NCI-H2196 (cell line): ENCODE data around the gene NRXN3.

Experiments used
- DNase-seq: peaks from one replicate; lab custom pipeline; 2025; ENCODE audit not compliant: unreplicated experiment; lab: John Stamatoyannopoulos, UW

Gene NRXN3

GRCh38 chr14:79487632-79488031 lies 1317.5 kb downstream of the NRXN3 start:
- no peak for DNase-seq

DNA sequence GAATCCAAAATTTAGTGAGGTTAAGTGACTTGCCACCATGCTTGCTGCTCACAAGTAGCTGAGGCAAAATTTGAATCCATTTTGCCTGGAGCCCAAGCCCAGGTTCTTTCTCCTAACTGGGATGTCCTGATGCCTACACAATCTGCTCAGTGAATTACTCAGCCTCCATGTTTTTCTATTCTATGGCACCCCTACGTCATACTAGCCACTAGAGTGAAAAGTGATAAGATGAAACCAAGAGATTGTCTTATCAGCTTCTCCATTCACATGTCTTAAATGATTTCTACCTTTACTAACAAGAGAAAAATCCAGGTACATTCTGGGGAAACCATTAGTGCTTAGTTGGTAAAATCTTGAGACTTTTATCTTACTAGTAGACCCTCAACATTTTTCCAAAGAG lies 1321.0 kb downstream of the NRXN3 start:
- DNase-seq, result no peak

DNA sequence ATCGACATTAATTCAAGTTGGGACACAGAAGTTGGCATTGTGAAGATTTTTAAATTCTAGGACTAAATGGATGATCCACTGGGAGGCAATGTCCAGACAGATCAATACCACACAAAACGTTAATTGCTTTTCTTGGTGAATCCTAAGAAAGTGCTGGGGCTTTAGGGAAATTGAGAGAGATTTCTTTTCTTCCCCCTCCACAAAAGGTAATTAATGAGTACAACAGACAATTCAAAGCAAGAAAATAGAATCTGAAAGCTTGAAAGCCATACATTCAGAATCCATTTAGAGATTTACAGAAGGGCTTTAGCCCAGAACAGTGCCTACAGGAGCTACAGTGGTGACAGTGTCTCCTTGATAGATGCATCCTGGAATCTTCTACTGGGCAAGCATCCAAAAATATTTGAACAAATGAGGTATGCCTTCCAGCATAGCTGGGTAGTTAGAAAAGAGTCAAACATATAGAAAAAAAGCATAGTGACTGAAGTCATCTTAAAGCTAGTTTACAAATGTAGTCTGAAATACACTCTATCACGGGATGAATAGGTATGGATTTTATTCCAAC lies 1323.0 kb downstream of the NRXN3 start:
- DNase-seq, result no peak

GRCh38 chr14:79496701-79497100 lies 1326.5 kb downstream of the NRXN3 start:
- no peak for DNase-seq

GRCh38 chr14:79500489-79500888 lies 1330.3 kb downstream of the NRXN3 start:
- DNase-seq, result no peak

GRCh38 chr14:79502136-79502750 lies 1332.1 kb downstream of the NRXN3 start:
- DNase-seq, result no peak

GRCh38 chr14:79502751-79503148 lies 1332.6 kb downstream of the NRXN3 start:
- no peak for DNase-seq

GRCh38 chr14:79510659-79511058 lies 1340.5 kb downstream of the NRXN3 start:
- DNase-seq, result no peak

DNA sequence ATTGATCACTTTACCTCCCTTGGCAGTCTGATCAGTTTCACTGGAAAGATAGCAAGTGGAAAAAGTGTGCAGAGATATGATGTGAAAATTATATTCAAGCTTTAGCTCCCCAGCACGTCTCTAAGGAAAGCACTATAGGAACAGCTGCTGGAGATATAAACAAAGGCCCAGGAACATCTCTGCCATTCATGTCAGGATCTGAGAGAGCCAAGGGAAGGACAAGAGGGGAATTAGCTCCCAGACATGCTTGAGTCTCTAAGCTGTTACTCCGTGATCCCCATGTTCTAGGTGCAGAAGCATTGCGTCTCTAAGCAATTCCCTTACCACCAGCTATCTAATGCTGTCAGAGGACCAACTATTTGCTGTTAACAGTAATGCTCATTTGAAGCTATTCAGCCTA lies 1341.0 kb downstream of the NRXN3 start:
- DNase-seq, result no peak

DNA sequence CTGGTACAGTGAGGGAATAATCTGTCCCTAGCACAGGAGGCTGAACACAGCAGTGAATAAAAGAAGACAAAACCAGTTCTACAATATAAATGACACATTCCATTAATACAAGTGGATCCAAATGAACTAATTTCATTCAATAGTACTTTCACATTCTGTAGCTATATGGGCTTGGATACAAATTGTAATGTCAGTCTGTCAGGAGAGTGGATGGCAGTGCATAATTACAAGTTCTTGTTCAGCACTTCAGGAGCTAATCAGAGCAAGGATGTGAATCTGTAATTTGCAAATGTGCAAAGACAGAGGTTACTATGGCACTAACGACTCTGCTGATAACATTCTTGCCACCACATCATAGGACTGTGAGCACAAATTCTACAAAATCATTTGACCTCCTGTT lies 1343.3 kb downstream of the NRXN3 start:
- DNase-seq, result no peak

DNA sequence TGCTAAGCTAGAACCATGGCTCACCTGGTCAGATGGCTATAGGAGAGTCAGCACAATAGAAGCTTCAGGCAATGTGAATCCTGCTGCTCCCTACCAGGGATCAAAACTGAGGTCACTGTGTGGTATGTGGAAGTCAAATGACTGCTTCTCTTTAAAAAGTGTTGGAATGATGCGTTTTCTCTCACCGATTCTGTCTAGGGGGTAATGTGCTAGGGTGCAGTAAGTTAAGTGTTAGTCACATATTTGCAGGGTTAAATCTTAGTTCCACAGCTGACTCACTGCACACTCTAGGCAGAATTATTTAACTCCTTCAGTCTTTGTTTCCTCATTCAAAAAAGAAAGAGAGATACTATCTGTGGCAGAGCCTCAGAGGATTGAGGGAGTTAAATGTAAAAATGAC lies 1344.5 kb downstream of the NRXN3 start:
- no peak for DNase-seq

- no peak for DNase-seq
Observed at GRCh38 chr14:79515158-79515557, 1345.0 kb downstream of the NRXN3 start.

DNA sequence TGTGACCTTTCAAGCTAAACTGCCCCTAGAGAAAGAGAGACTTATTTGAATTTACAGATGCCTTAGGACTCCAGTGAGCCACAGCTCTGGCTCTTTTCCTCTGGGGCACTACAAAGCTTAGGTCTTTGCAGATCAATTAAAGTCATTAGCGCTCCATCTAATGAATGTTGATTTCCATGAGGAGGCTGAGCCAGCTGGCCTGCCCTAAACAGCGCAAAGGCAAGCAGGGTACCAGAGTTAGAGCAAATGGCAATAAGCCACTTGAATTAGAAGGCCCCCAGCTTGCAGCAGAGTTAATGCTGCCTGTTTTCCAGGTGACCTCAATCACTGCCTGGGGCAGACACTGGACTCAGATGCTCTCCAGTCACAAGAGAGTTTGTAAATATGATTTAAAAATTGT lies 1345.8 kb downstream of the NRXN3 start:
- no peak for DNase-seq

DNA sequence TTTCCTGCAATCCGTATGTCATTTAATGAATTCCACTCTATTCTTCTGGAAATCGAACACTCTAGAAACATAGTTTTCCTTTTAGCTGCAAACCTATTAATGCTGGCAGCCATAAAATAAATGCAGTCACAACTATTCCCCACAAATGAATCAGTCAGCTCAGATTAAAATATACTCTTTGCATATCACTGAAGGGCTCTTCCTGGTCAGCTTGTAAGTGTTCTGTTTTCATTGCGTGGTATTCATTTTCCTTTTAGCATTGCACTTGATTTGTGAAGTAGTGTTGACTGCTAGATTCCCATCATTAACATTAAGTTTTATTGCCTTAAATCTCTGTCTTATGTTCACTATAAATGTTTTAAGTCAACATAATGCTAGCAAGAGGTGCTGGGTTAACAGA lies 1355.2 kb downstream of the NRXN3 start:
- no peak for DNase-seq

DNA sequence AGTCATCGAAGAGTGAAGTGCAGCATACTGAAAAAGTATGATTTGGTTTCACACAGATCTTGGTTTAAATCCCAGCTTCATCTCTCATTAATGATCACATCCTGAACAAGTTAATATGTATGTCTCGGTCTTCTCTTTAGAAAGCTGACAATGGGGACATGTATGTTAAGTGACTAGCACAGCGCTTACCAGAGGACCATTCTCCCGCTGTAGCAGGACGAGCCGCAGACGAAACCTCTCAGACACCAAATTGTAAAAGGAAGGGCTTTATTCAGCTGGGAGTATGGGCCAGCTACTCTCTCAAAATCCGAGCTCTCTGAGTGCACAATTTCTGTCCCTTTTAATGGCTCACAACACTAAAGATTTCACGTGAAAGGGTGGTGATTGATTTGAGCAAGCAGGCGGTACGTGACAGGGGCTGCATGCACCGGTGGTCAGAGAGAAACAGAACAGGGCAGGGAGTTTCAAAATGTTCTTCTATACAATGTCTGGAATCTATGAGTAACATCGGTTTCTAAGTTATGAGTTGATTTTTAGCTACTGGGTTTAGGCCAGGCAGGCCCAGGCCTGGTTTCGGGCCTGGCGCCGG lies 1358.7 kb downstream of the NRXN3 start:
- no peak for DNase-seq

DNA sequence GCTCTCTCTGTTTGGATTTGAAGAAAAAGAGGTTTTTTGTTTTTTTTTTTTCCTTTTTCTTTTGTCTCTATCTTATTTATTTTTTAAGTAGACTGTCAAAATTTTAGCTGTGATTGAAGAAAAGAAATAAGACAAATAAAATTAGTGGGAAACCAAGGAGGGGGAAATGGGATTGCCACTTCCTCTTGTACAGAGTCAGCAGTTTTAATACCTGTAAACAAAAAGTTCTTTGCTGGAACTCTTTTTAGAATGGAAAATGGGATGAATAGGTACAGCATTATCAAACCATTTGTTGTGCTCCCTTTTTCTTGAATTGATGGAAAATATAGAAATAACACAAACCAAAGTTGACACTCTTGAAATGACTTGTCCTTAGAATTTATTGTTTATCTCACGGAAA lies 1360.4 kb downstream of the NRXN3 start:
- DNase-seq, result no peak

GRCh38 chr14:79534703-79535353 lies 1364.7 kb downstream of the NRXN3 start:
- DNase-seq, result no peak

- DNase-seq, result no peak
Observed at GRCh38 chr14:79540394-79540793, 1370.2 kb downstream of the NRXN3 start.

DNA sequence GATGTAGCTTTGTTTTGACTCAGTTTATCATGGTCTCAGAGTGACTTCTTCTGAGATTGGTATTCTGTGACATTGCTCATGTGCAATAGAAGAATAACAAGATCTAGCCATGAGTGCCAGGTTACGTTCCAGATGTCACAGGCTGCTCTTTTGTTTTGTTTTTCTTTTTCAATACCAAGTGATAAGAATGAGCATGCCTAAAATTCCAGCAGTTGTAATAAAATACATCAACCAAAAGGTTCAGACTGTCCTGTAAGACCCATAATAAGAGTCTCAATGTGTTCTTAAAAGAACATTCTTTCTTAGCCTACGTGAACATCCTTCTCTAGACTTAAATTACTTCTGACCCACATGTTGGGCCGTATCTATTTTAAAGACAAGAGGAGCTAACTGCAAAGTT lies 1371.9 kb downstream of the NRXN3 start:
- DNase-seq, result no peak

- DNase-seq, result no peak
Observed at GRCh38 chr14:79543348-79543747, 1373.2 kb downstream of the NRXN3 start.

- no peak for DNase-seq
Observed at GRCh38 chr14:79543967-79544697, 1374.0 kb downstream of the NRXN3 start.

- DNase-seq, result no peak
Observed at GRCh38 chr14:79544698-79545070, 1374.5 kb downstream of the NRXN3 start.
